Astrocyte (in vitro differentiated cells and primary cell): ENCODE data around the gene NAALADL2.

ENCODE experiments used
- EZH2 ChIP-seq: IDR thresholded peaks from 2 replicates; pipeline ENCODE4 v1.6.1; 2012; ENCODE audit warnings: mild to moderate bottlenecking, low read length, inconsistent platforms; ENCODE audit not compliant: insufficient read depth
- TF ChIP-seq, protein P1 (sequence below): IDR thresholded peaks from 2 replicates; pipeline ENCODE4 v1.5.1; 2011; ENCODE audit warnings: low read depth, mild to moderate bottlenecking, inconsistent platforms, low read length, moderate library complexity; ENCODE audit not compliant: insufficient read depth

DNA sequence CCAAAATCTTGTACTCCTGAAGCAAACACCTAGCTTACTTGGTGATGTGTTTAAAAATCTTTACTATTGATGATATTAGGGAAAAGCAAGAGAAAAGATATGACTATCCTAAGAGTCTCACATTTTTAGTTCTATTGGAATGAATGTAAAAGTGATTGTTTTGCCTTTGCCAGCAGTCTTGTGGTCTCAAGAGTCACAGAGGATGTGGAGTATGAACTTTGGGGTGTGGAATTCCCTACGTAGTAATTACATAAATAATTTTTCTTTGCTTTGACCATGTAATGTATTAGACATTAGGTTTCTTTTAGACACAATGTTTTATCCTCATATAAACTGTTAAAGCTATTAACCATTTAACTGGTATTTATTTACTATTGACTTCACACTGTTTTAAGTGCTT, 387.6 kb downstream of the NAALADL2 start:
- TF ChIP-seq, protein P1, sequence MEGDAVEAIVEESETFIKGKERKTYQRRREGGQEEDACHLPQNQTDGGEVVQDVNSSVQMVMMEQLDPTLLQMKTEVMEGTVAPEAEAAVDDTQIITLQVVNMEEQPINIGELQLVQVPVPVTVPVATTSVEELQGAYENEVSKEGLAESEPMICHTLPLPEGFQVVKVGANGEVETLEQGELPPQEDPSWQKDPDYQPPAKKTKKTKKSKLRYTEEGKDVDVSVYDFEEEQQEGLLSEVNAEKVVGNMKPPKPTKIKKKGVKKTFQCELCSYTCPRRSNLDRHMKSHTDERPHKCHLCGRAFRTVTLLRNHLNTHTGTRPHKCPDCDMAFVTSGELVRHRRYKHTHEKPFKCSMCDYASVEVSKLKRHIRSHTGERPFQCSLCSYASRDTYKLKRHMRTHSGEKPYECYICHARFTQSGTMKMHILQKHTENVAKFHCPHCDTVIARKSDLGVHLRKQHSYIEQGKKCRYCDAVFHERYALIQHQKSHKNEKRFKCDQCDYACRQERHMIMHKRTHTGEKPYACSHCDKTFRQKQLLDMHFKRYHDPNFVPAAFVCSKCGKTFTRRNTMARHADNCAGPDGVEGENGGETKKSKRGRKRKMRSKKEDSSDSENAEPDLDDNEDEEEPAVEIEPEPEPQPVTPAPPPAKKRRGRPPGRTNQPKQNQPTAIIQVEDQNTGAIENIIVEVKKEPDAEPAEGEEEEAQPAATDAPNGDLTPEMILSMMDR: no peak
- no peak for TF ChIP-seq EZH2
